K562 (cell line): ENCODE measurements around the gene PATL1. TPM values are rescaled to one million over a fixed set of nuclear protein-coding genes. Genes with fewer than 3 reads are reported as not detected.
A peak's percentile ranks its signal among the peaks of the same experiment; 100 is the strongest.

Experiments
- ATAC-seq: fragments of 200-7000 bp; cut with Tn5 transposase; 3 replicates; pipeline ENCODE4 v1.9.1; 2020; ENCODE audit warnings: moderate library complexity
- Bru-seq: library from RNA; stranded (reverse); fragments of 400-500 nt; gene quantifications from one replicate; lab custom pipeline; 2021; lab: Mats Ljungman, UMichigan
- BruChase-seq, 2 experiments: library from RNA; stranded (reverse); fragments of 400-500 nt; gene quantifications; one replicate each; lab custom pipeline; 2021; lab: Mats Ljungman, UMichigan
- BruUV-seq: library from RNA; stranded (reverse); fragments of 400-500 nt; replicated peaks from 2 replicates; lab custom pipeline; 2021; lab: Mats Ljungman, UMichigan
- CTCF ChIA-PET: fragments of 300-600 bp; formaldehyde crosslinking; extraction: SDS; loops from one replicate; lab custom pipeline; 2021; ENCODE audit warnings: low intra/inter-chr PET ratio; lab: Yijun Ruan, JAX
- POLR2A ChIA-PET: fragments of 300-600, 350-650 bp; sonication (Branson Sonifier 250); formaldehyde crosslinking; extraction: SDS; loops from one replicate; lab custom pipeline; 2021; ENCODE audit warnings: antibody characterized with exemption, inconsistent platforms; lab: Yijun Ruan, JAX
- DNase-seq, 4 experiments: peaks; one replicate each; pipeline versions ENCODE4 v3.0.0 to v3.0.0-alpha.2; 2011 to 2018; ENCODE audit warnings: low spot score in 3 of 4, mixed read lengths in 3 of 4; ENCODE audit errors: extremely low read depth in 1 of 4
- FAIRE-seq: peaks from 2 replicates; lab custom pipeline; 2011; peaks lifted over from hg19 to GRCh38; lab: Jason Lieb, UNC
- H2AFZ ChIP-seq: 2 replicates; pipeline ENCODE4 v1.6.0; 2011; ENCODE audit warnings: low read depth, low read length, control low read depth, inconsistent platforms
- H3K27ac ChIP-seq: fragments of 200-600 bp; 3 replicates; pipeline ENCODE4 v1.8.0; 2011; ENCODE audit warnings: low read depth, mild to moderate bottlenecking, control low read depth, inconsistent platforms, low read length, moderate library complexity, mixed read lengths; ENCODE audit errors: extremely low read depth
- H3K27me3 ChIP-seq, 2 experiments: fragments of 300-600 bp in 1 of 2; 2 replicates in 1 of 2; 3 replicates in 1 of 2; pipeline versions ENCODE4 v1.6.0 to v1.8.0; 2011; ENCODE audit warnings: inconsistent platforms in 2 of 2, low read length in 2 of 2, mild to moderate bottlenecking in 1 of 2, mixed read lengths in 1 of 2, moderate library complexity in 1 of 2; ENCODE audit not compliant: control insufficient read depth in 2 of 2, insufficient read depth in 2 of 2
- H3K36me3 ChIP-seq: fragments of 300-600 bp; 3 replicates; pipeline ENCODE4 v1.8.0; 2011; ENCODE audit warnings: mild to moderate bottlenecking, low read length, inconsistent platforms; ENCODE audit not compliant: control insufficient read depth, insufficient read depth
- H3K4me1 ChIP-seq, 2 experiments: fragments of 200-600 bp in 1 of 2; replicated peaks in 1 of 2; 2 replicates in 1 of 2; 3 replicates in 1 of 2; pipeline versions ENCODE4 v1.5.1 to v1.8.0; 2011; ENCODE audit warnings: inconsistent platforms in 2 of 2, low read length in 2 of 2, mild to moderate bottlenecking in 1 of 2, mixed read lengths in 1 of 2, moderate library complexity in 1 of 2; ENCODE audit not compliant: control insufficient read depth in 2 of 2, insufficient read depth in 2 of 2
- H3K4me2 ChIP-seq: 2 replicates; pipeline ENCODE4 v1.6.1; 2011; ENCODE audit warnings: low read length, control low read depth, inconsistent platforms, mixed read lengths; ENCODE audit not compliant: insufficient read depth
- H3K4me3 ChIP-seq: fragments of 200-600 bp; sonication (generic), shearing (Covaris generic); 2 replicates; pipeline ENCODE4 v1.5.1; 2016; ENCODE audit warnings: control low read depth, inconsistent platforms
- H3K79me2 ChIP-seq: fragments of 200-600 bp; 3 replicates; pipeline ENCODE4 v1.8.0; 2011; ENCODE audit warnings: low read length, inconsistent platforms; ENCODE audit not compliant: control insufficient read depth, insufficient read depth
- H3K9ac ChIP-seq, 2 experiments: 2 replicates each; pipeline versions ENCODE4 v1.6.0 to v1.6.1; 2011; ENCODE audit warnings: low read depth in 2 of 2, low read length in 2 of 2, control low read depth in 1 of 2, inconsistent platforms in 1 of 2, mild to moderate bottlenecking in 1 of 2, mixed read lengths in 1 of 2; ENCODE audit not compliant: insufficient read depth in 1 of 2
- H3K9me1 ChIP-seq: one replicate; pipeline ENCODE4 v1.6.0; 2011; ENCODE audit warnings: inconsistent platforms, mild to moderate bottlenecking, low read length, moderate library complexity; ENCODE audit not compliant: control insufficient read depth, insufficient read depth
- H3K9me3 ChIP-seq: replicated peaks from 2 replicates; pipeline ENCODE4 v1.5.1; 2011; ENCODE audit warnings: low read depth, low read length, inconsistent platforms; ENCODE audit not compliant: control insufficient read depth, insufficient read depth
- H4K20me1 ChIP-seq: replicated peaks from 2 replicates; pipeline ENCODE4 v1.6.1; 2011; ENCODE audit warnings: low read length, inconsistent platforms, mixed read lengths; ENCODE audit not compliant: control insufficient read depth, insufficient read depth
- ASH1L ChIP-seq: fragments of 450-650 bp; IDR thresholded peaks from 2 replicates; pipeline ENCODE4 v1.6.1; 2018; ENCODE audit warnings: borderline replicate concordance, mild to moderate bottlenecking, low read depth; ENCODE audit not compliant: partially characterized antibody
- DACH1 ChIP-seq: fragments of 450-650 bp; IDR thresholded peaks from 2 replicates; pipeline ENCODE4 v1.6.1; 2018; ENCODE audit not compliant: partially characterized antibody
- ESRRB ChIP-seq: fragments of 250-450 bp; sonication (Bioruptor Pico); IDR thresholded peaks from 2 replicates; pipeline ENCODE4 v1.5.0; 2020; ENCODE audit warnings: mild to moderate bottlenecking, moderate library complexity, borderline replicate concordance
- FOXM1 ChIP-seq, 2 experiments: fragments of 450-650 bp in 1 of 2; sonication (generic) in 1 of 2; formaldehyde crosslinking in 1 of 2; IDR thresholded peaks; 2 replicates each; pipeline versions ENCODE4 v1.6.1 to v1.9.0; 2017 to 2022; ENCODE audit warnings: low read depth in 2 of 2, mild to moderate bottlenecking in 2 of 2, missing genetic modification reagents in 1 of 2, moderate library complexity in 1 of 2
- HDGF ChIP-seq: fragments of 450-650 bp; IDR thresholded peaks from 2 replicates; pipeline ENCODE4 v1.6.1; 2016
- HIVEP1 ChIP-seq: fragments of 250-450 bp; sonication (Bioruptor Pico); IDR thresholded peaks from 2 replicates; pipeline ENCODE4 v1.4.0; 2020; ENCODE audit warnings: mild to moderate bottlenecking
- SPI1 ChIP-seq: IDR thresholded peaks from 2 replicates; pipeline ENCODE4 v1.6.1; 2011; ENCODE audit warnings: low read depth, low read length, control low read depth, borderline replicate concordance
- TAL1 ChIP-seq: fragments of 450-650 bp; IDR thresholded peaks from 2 replicates; pipeline ENCODE4 v1.6.1; 2016; ENCODE audit warnings: mild to moderate bottlenecking
- YY1 ChIP-seq, 3 experiments: IDR thresholded peaks; 2 replicates each; pipeline ENCODE4 v1.6.1; 2011; ENCODE audit warnings: low read length in 2 of 3, mild to moderate bottlenecking in 2 of 3, moderate library complexity in 2 of 3, borderline replicate concordance in 1 of 3, control low read depth in 1 of 3, low read depth in 1 of 3; ENCODE audit not compliant: insufficient read depth in 3 of 3, insufficient replicate concordance in 2 of 3, control insufficient read depth in 1 of 3, insufficient read length in 1 of 3; ENCODE audit errors: extremely low read depth in 1 of 3
- ZFP1 ChIP-seq: fragments of 450-650 bp; formaldehyde crosslinking; IDR thresholded peaks from 2 replicates; pipeline ENCODE4 v1.4.0; 2020; ENCODE audit warnings: mild to moderate bottlenecking, mixed read lengths
- ZFPM2 ChIP-seq: fragments of 250-450 bp; sonication (Bioruptor Pico); IDR thresholded peaks from 2 replicates; pipeline ENCODE4 v1.5.1; 2022; ENCODE audit warnings: mild to moderate bottlenecking
- ZNF551 ChIP-seq: fragments of 250-450 bp; sonication (Bioruptor Pico); IDR thresholded peaks from 2 replicates; pipeline ENCODE4 v1.5.0; 2021; ENCODE audit warnings: mild to moderate bottlenecking, moderate library complexity
- WGBS: fragments of 100-300 bp; shearing (Covaris generic); methylation state at CpG from one replicate; pipeline ENCODE4 v1.1.6; 2016; ENCODE audit warnings: low coverage, mixed read lengths; ENCODE audit not compliant: insufficient coverage; ENCODE audit errors: missing lambda C conversion rate; 5-methylcytosine and 5-hydroxymethylcytosine counted together
- in situ Hi-C: fragments of 300-500 bp; cut with MboI; formaldehyde crosslinking; loops from 4 replicates; pipeline ENCODE4 v1.15.0; 2018; ENCODE audit warnings: inconsistent platforms, mixed read lengths
- intact Hi-C: fragments of 100-400 bp; cut with micrococcal nuclease; formaldehyde crosslinking; loops from 2 replicates; pipeline ENCODE4 v1.14.2; 2022
- long read RNA-seq, 3 experiments: library from polyadenylated mRNA in 2 of 3; library from RNA in 1 of 3; unstranded in 2 of 3; stranded (forward) in 1 of 3; transcript quantifications; one replicate each; pipeline ENCODE4 v2.0.0, GENCODE V29; 2019 to 2022
- polyA minus RNA-seq, 3 experiments: library from RNA; depleted of rRNA, polyadenylated mRNA; stranded (reverse); fragments of >200 nt; gene quantifications; 2 replicates each; pipeline ENCODE4 v1.2.3, GENCODE V29; 2011
- polyA plus RNA-seq, 8 experiments: library from polyadenylated mRNA; depleted of rRNA in 4 of 8; stranded (reverse) in 5 of 8; unstranded in 3 of 8; fragments of >200 nt; fragmentation: Nextera tagmentation in 2 of 8; fragmentation: Illumina TruSeq in 1 of 8; extraction: Ambion mirVana in 2 of 8; extraction: Trizol in 1 of 8; gene quantifications; 2 replicates each; pipeline versions ENCODE4 v1.2.1 to v1.2.3, GENCODE V29; 2011 to 2014; ENCODE audit warnings: inconsistent platforms in 1 of 8, missing spikeins in 1 of 8
- total RNA-seq, 7 experiments: library from RNA; depleted of rRNA in 6 of 7; stranded (reverse); fragments of >200 nt in 6 of 7; fragmentation: Illumina TruSeq in 2 of 7; extraction: Trizol in 2 of 7; gene quantifications; 2 replicates each; pipeline versions ENCODE4 v1.2.1 to v1.2.3, GENCODE V29; 2011 to 2021; ENCODE audit warnings: low replicate concordance in 1 of 7

The PATL1 gene
- total RNA-seq (2011; cell fraction: chromatin; rRNA removed; ENCODE audit: low replicate concordance), result 41.9 and 63.3 TPM in 2 replicates
- total RNA-seq (2011; cell fraction: nucleolus; rRNA removed), result 16.7 and 17.6 TPM in 2 replicates
- 33.9 and 51.9 TPM in 2 replicates for total RNA-seq (2011; cell fraction: nucleoplasm; rRNA removed)
- total RNA-seq (2014; rRNA removed), result 7.7 and 8.8 TPM in 2 replicates
- 14.8 and 18.4 TPM in 2 replicates for total RNA-seq (2014; rRNA removed; fragmentation: Illumina TruSeq; extraction: Trizol)
- 16.4 and 16.9 TPM in 2 replicates for total RNA-seq (2015; rRNA removed; fragmentation: Illumina TruSeq; extraction: Trizol)
- total RNA-seq (2021), result 27.3 and 30.2 TPM in 2 replicates
- polyA plus RNA-seq (2011; rRNA removed), result 34.1 and 38.4 TPM in 2 replicates
- polyA plus RNA-seq (2011; cell fraction: cytosol; rRNA removed), result 34.2 and 50.2 TPM in 2 replicates
- polyA plus RNA-seq (2011; cell fraction: nucleus; rRNA removed), result 38.1 and 48.4 TPM in 2 replicates
- polyA plus RNA-seq (2012), result 25.5 and 37.2 TPM in 2 replicates
- polyA plus RNA-seq (2014; fragmentation: Illumina TruSeq; extraction: Trizol), result 43.4 and 48.0 TPM in 2 replicates
- polyA plus RNA-seq (2014; fragmentation: Nextera tagmentation; extraction: Ambion mirVana), result 1 to 10 TPM; 3.2 to 5.0 TPM
- 19.4 and 23.3 TPM in 2 replicates for polyA plus RNA-seq (2014; rRNA removed)
- 29.4 and 30.5 TPM in 2 replicates for polyA minus RNA-seq (2011; rRNA and poly(A)+ RNA removed)
- 13.4 and 17.4 TPM in 2 replicates for polyA minus RNA-seq (2011; cell fraction: cytosol; rRNA and poly(A)+ RNA removed)
- 13.1 and 23.9 TPM in 2 replicates for polyA minus RNA-seq (2011; cell fraction: nucleus; rRNA and poly(A)+ RNA removed)
- Bru-seq, nascent RNA, result percentile 86 among the genes with signal in this experiment
- percentile 91 among the genes with signal in this experiment for BruChase-seq, experiment 1, labeled RNA remaining after a 2-hour chase
- BruChase-seq, experiment 2, labeled RNA remaining after a 6-hour chase, result percentile 93 among the genes with signal in this experiment
- long read RNA-seq, experiment 1, partial matches to known transcripts, result 5 of 15 reads
- long read RNA-seq, experiment 1, other reads (novel, unspliced or antisense), result 10 of 15 reads
- long read RNA-seq, experiment 2, full-length matches to known transcripts, result 2 of 42 reads
- long read RNA-seq, experiment 2, partial matches to known transcripts, result 15 of 42 reads
- long read RNA-seq, experiment 2, other reads (novel, unspliced or antisense), result 25 of 42 reads
- long read RNA-seq, experiment 3, partial matches to known transcripts, result 5 of 6 reads
- long read RNA-seq, experiment 3, other reads (novel, unspliced or antisense), result 1 of 6 reads

GRCh38 chr11:59668950-59669610 lies at the start of gene PATL1:
Gene PATL1, minus strand, starts transcription at chr11:59669037. Its CDS starts 142 bp downstream, at chr11:59668895.
- H3K4me2 ChIP-seq, result peak within 1 kb of the TSS; percentile 94
- H3K4me3 ChIP-seq, result peak within 1 kb of the TSS; percentile 82
- H3K79me2 ChIP-seq, result peaks cover 38% of the 10 kb centered on the region
- H3K9ac ChIP-seq, result peak within 1 kb of the TSS; percentile 77 to 96
- DNase-seq (peak; percentile 98 to 99 (median 98)), ATAC-seq (peak; percentile 95), FAIRE-seq (peak; percentile 96)
- POLR2A ChIA-PET, result interaction anchor here (0.5 to 2.1 kb wide), 18 partner anchors 9 to 676 kb away, joined by 3 to 10 read pairs (median 4); partner anchors contain the start of genes OSBP and STX3
- intact Hi-C loops (loop anchor here (2.0 to 5.0 kb wide), 3 partner anchors 52 to 133 kb away; no protein-coding TSS in a partner anchor), in situ Hi-C loops (no loop called here)
- under 1% methylated on average over 32 of the region's 68 CpGs for WGBS
- H3K27me3 ChIP-seq, result no peaks in the 10 kb centered on the region
- peaks cover 11 to 14% of the 10 kb centered on the region in 2 experiments; a peak in 3 of 5 replicates for H3K4me1 ChIP-seq
- CTCF ChIA-PET, result no interaction called here
- H3K27ac ChIP-seq, result peak within 1 kb of the TSS; percentile 92
- H3K36me3 ChIP-seq, result peaks cover 33% of the 10 kb centered on the region
- peak within 1 kb of the TSS; percentile 98 for H2AFZ ChIP-seq
- no peaks in the 10 kb centered on the region for H3K9me1 ChIP-seq
- H3K9me3 ChIP-seq, result no peaks in the 10 kb centered on the region
- no peaks in the 10 kb centered on the region for H4K20me1 ChIP-seq
- no TSS peak for BruUV-seq
- TF ChIP-seq ZFP1 (no peak), ZNF551 (no peak), SPI1 (no peak), ZFPM2 (CRISPR knock-in tag) (no peak), FOXM1 (IDR thresholded peaks at IDR 0.05; ENCODE audit: low read depth) (peak; percentile 32; the same call in 1 of the 2 replicates), FOXM1 (CRISPR knock-in tag; IDR thresholded peaks at IDR 0.05; ENCODE audit: low read depth) (no peak; the same call in 1 of the 2 replicates), HIVEP1 (no peak), HDGF (no peak), TAL1 (no peak), ASH1L (no peak), DACH1 (no peak), ESRRB (CRISPR knock-in tag) (no peak), YY1 (IDR thresholded peaks at IDR 0.05; ENCODE audit: borderline replicate concordance in 1 of 3, control insufficient read depth in 1 of 3, extremely low read depth in 1 of 3, insufficient read depth in 3 of 3, insufficient read length in 1 of 3, insufficient replicate concordance in 2 of 3, low read depth in 1 of 3, low read length in 2 of 3) (peak in 2 of 3 experiments; percentile 72 to 75)
